ENCODE data around the gene BEAN1.

Gene BEAN1

GRCh38 chr16:66470556-66470955 is 43.5 kb downstream of the BEAN1 start:
- no peak for DNase-seq (ENCODE audit: low spot score)

GRCh38 chr16:66471264-66471663 is 44.2 kb downstream of the BEAN1 start:
- no peak for DNase-seq (ENCODE audit: low spot score)

GRCh38 chr16:66471716-66472393 is 44.8 kb downstream of the BEAN1 start:
- DNase-seq (ENCODE audit: low spot score) = no peak

DNA sequence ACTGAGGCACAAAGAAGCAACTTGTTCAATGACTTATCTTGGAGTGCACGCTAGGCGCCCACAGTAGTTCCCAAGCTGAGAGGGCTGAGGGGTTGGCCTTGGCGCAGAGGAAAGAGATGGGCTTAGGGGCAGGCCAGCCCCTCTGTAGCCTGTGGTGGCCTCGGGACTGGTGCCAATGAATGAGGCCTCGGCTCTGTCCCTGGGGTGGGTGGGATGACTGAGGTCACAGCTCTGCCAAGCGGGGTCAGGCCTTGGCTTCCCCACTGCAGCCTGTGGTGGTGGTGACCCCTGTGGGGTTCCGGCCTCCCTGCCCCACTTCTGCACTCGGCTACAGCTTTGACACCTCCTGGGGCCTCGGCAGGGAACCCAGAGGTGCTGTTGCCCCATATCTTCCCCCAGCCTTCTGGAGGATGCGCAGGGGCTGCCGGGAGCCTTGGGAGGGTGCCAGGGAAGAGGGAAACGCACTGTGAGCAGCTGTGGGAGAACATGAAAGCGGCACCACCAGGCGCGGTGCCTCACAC is 46.0 kb downstream of the BEAN1 start:
- no peak for DNase-seq (ENCODE audit: low spot score)

DNA sequence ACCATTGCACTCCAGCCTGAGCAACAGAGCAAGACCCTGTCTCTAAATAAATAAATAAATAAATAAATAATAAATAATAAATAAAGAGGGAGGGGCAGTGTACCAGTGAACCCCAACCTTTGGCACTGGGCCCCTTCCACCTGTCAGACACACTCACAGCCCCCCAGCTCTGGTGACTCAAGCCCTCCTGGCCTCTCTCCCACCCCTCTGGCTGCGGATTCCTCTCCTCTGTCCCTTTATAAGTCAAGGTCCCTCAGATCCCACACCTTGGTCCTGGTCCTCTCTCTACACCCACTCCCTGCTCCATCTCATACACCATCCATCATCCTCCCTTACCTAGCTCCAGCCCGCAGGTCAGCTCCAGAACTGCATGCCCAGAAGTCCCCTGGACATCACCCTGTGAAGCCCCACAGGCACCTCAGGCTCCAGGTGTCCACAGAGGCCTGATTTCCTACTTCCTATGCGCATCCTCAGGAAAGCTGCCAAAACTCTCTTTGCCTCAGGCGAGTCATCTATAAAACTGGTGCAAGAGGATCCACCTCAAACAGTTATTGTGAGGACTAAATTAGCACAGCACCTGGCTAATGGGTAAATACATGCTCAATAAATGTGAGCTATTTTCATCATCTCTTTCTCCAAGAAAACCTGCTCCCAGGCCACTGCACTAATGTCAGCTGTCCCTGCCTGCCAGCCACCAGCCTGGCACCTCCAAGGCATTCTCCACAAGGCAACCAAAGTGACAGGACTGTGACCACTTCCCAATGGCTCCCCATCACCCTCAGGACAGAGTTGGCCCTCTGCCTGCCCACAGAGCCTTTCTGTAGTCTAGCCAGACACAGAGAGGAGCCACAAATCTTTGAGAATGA is 46.8 kb downstream of the BEAN1 start:
- no peak for DNase-seq (ENCODE audit: low spot score)

DNA sequence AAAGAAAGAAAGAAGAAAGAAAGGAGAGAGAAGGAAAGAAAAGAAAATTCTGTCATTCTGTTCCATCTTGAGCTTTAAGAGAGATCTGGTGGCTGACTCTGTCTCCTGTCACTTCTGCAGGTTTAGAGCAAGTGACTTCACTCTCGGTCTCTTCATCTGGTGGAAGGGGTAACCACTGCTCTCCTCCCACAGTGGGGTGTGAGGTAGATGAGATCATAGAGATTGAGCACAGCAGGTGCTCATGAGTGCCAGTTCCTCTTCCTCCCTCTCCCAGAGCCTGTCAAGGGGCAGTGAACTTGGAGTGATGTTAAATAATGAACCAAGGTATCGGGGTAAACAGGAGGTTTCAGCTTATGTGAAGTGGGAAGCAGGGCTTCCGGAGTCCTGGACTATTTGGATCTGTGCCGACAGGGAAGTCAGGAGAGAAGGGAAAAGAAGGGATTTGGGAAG is 47.7 kb downstream of the BEAN1 start:
- DNase-seq (ENCODE audit: low spot score) = no peak

GRCh38 chr16:66475232-66475631 is 48.1 kb downstream of the BEAN1 start:
- no peak for DNase-seq (ENCODE audit: low spot score)

DNA sequence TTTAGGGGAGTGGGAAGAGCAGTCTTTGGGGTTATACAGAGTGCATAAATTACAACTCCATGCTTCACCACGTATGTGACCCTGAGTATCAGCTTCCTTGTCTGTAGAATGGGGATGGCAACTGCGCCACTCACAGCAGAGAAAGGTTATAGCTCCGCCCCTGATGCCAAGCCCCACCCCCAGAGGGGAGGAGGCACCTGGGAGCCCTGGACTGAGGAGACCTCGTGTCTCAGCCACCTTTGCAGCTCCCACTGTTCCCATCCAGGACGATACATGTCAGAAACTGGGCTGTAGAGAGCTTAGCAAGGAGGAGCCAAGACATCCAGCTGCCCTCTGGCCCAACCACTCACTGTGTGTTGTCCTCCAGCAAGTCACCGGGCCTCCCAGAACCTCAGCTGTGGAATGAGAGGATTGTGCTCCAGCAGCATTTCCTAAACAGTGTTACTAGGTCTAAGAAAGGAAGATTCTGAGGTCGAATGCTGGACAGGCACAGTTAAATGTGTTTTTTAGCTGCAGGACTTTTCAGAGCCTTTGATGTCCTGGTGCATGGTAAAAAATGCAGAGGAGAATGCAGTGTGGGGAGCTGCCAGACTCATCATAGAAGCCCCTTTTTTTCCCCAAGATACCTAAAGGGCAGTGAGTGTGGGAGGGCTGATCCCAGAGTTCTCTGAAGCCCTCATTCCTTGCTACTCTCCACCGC is 49.4 kb downstream of the BEAN1 start:
- no peak for DNase-seq (ENCODE audit: low spot score)

DNA sequence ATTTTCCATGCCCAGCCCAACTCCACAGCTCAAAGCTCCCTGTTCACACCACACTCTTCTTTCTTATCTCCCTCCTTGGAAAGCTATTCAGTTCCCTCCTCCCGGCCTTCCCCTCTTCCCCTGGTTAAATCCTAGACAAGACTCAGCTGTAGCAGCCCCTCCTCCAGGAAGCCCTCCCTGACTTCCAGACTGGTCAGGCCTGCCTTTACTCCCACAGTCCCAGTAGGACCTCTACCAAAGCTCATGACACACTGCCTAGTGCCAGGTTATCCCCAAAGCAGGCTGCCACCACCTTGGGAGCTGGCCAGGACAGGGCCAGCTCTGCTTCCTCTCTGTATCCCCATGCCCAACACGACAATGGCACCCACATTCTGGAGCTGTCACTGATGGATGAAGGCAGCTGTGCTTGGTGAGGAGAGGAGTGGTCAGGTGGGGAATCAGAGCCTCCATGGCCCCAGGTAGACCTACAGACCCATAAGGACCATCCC is 50.0 kb downstream of the BEAN1 start:
- DNase-seq (ENCODE audit: low spot score) = no peak

DNA sequence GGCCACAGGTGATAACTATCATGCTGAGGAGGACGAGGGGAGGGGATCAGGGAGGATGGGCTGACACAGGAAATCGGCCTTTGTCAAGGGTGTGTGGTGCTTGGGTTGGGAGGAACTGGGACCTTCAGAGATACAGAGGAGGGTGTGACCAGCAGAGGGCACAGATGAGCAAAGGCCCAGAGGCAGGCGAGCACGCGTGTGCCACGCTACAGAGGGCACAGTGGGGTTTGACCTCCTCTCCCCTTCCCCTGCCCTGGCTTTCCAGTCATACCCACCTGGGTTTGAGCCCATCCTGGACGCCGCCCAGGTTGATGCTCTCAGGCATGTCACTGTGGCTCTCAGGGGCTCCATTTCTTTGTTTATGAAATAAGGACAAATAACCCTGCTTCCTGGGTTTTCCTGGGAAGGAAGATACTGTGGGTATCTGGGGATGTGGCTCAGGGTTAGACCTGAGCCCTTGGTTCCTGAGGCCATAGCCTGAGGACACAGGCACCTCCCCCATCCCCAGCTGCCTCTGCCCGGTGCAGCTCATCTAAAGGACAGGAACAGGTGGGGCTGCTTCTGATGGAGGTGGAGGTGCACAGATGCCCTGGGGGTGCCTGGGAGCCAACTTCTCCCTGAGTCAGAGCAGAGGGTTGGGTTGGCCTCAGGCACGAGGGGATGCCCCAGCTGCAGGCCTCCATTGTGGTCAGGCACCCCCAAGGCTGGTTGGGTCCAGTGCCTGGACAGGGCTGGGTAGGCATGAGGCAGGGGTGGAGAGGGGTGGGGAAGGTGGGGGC is 51.8 kb downstream of the BEAN1 start:
- DNase-seq (ENCODE audit: low spot score) = peak; percentile 78

DNA sequence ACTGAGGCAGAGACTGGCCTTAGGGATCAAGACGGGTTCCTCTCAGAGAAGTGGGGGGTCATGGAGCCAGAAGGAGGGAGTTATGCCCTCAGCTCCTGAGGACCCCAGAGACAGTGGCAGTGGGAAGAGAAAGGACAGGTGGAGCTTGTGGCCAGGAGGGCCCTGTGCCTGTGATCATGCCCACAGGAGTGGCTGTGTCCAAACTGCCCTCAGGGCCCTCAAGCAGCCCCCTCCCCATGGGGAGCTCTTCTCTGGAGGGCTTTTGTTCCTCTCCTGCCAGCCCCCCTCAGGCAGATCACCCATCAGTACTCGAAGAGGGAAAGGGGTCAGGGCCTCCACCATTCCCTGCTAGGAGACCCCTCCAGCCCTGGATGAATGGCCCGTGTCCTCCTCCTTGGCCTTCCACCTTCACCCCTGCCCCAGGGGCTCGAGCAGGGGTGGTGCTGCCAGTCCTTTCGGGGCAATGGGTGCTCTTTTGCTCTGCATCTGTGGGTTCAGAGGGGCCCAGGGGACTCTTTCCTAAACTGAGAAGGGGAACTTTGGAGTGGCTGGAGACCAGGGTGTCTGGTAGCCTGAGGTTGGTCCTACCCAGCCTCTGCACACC is 52.7 kb downstream of the BEAN1 start:
- DNase-seq (ENCODE audit: low spot score) = no peak

- no peak for DNase-seq (ENCODE audit: low spot score)
Observed at GRCh38 chr16:66480265-66481080, 53.4 kb downstream of the BEAN1 start.

DNA sequence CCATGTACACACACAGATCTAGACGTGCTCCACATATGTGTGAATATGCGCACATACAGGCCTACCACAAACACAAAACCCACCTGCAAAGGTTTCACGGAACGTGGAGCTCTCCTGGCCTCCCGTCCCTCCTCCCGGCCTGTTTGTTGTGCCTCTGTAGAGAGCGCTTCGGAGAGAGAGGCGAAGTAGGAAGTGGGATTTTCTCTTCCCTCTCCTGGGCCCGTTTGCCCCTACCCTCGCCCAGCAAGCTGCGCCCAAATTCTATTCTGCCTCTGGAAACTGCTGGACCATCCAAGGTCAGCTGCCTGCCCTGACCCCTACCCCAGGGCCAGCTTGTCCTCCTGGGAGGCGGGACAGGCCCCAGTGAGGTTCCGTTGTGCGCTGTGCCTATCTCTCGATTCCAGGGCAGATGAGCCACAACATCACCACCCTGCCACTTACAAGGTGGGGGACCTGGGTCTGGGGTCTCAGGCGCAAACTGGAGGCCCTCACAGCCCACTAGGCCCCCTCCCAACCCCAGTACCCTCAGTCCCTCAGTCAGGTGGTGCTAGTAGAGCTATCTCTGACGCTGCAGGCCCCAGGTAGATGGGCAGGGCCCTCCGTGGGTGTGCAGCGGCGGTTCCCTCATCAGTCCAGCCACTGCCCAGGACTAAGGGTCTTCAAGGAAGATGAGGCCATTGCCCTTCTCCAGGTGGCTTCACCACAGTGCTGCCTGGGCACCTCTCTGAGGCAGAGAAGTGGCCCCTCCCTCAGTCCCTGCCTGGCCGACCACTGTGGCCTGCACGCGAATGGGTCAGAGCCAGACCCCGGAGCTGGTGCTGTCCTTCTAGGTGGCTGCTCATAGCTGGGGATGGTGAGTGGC is 54.2 kb downstream of the BEAN1 start:
- DNase-seq (ENCODE audit: low spot score) = no peak

- DNase-seq (ENCODE audit: low spot score) = no peak
Observed at GRCh38 chr16:66481943-66482390, 54.9 kb downstream of the BEAN1 start.

- DNase-seq (ENCODE audit: low spot score) = peak; percentile 90
Observed at GRCh38 chr16:66483689-66484452, 56.8 kb downstream of the BEAN1 start.

DNA sequence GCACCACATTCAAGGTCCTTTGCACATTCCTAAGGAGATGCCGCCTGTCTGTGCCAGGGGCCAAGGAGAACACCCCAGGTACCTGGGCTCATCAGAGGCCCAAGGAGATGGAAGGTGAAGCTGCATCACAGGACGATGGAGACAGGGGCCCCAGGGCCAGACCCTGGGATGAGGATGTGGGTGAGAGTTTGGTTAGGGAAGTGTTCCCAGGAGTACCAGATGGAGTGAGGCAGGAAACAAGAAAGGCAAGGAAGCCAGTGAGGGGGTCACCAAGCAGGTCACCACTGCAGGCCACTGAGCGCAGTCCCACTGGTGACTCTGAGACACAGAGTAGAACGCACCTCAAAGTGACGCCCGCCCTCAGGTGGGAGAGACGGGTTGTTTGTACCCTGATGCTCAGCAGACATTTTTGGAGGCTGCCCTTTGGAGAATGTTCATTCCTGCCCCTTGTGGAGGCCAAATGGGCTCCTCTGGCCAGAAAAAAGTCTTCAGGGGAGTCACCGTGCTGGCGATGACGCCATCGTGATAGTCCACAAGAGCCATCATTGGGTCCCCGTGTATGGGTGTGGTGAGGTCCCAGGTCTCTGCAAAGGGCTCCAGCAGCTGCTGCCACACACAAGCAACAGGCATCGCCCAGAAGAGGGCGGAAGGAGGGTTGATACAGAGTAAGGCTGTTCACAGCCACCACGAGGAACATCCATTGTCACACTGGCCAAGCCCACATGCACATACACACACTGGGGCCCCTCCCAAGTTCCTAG is 57.5 kb downstream of the BEAN1 start:
- no peak for DNase-seq (ENCODE audit: low spot score)

DNA sequence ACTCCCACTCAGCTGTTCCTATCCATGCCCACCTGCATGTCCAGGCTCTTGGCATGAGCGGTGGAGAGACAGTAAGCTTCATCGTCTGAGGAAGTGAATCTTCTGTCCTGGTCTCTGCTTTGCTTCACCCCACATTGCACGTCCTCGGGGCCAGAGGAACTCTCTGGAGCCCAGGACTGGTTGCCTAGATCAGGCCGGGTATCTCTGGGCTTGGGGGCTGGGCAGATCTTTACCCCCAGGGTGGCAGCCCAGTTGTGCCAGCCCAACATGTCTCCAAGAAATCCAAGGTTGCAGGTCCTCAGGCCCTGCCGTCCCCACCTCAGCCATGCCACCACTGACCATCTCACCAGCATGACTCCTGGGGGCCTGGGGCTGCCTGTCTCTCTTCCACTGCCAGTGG is 58.3 kb downstream of the BEAN1 start:
- DNase-seq (ENCODE audit: low spot score) = no peak

Measured in ecto neural progenitor cell (in vitro differentiated cells).